GM23338 (cell line): Measurements from ENCODE around the gene CALR. TPM values are rescaled to one million over a fixed set of nuclear protein-coding genes. Genes with fewer than 3 reads are reported as not detected.

Source experiments
- ATAC-seq: fragments of 200-7000 bp; cut with Tn5 transposase; 3 replicates; pipeline ENCODE4 v1.9.1; 2020
- DNase-seq: peaks from one replicate; pipeline ENCODE4 v3.0.0-alpha.2; 2015; ENCODE audit warnings: low spot score
- H2AFZ ChIP-seq: fragments of 200-600 bp; sonication (generic); 2 replicates; pipeline ENCODE4 v1.8.0; 2016; ENCODE audit warnings: antibody characterized with exemption, mild to moderate bottlenecking, moderate library complexity
- H3F3A ChIP-seq: fragments of 200-600 bp; sonication (generic); replicated peaks from 2 replicates; pipeline ENCODE4 v1.8.0; 2017; ENCODE audit warnings: antibody characterized with exemption, mixed run types, low read depth
- H3K27ac ChIP-seq: fragments of 200-600 bp; sonication (generic); 2 replicates; pipeline ENCODE4 v1.6.1; 2016; ENCODE audit warnings: low read depth
- H3K27me3 ChIP-seq: fragments of 200-600 bp; sonication (generic); 2 replicates; pipeline ENCODE4 v1.8.0; 2016; ENCODE audit warnings: mild to moderate bottlenecking, mixed run types, moderate library complexity; ENCODE audit not compliant: insufficient read depth
- H3K36me3 ChIP-seq: fragments of 200-600 bp; sonication (generic); 2 replicates; pipeline ENCODE4 v1.8.0; 2016; ENCODE audit warnings: mild to moderate bottlenecking; ENCODE audit not compliant: insufficient read depth
- H3K4me1 ChIP-seq: fragments of 200-600 bp; sonication (generic); 2 replicates; pipeline ENCODE4 v1.8.0; 2016; ENCODE audit warnings: mild to moderate bottlenecking, moderate library complexity; ENCODE audit not compliant: insufficient read depth
- H3K4me2 ChIP-seq: fragments of 200-600 bp; sonication (generic); 2 replicates; pipeline ENCODE4 v1.7.1; 2017; ENCODE audit warnings: mixed run types
- H3K4me3 ChIP-seq: fragments of 200-600 bp; sonication (generic); 2 replicates; pipeline ENCODE4 v1.6.1; 2016; ENCODE audit warnings: mixed run types
- H3K79me2 ChIP-seq: fragments of 200-600 bp; sonication (generic); replicated peaks from 2 replicates; pipeline ENCODE4 v1.8.0; 2017; ENCODE audit warnings: mild to moderate bottlenecking; ENCODE audit not compliant: insufficient read depth
- H3K9me2 ChIP-seq: fragments of 200-600 bp; sonication (generic); 2 replicates; pipeline ENCODE4 v1.8.0; 2017; ENCODE audit not compliant: insufficient read depth
- H4K20me1 ChIP-seq: fragments of 200-600 bp; sonication (generic); replicated peaks from 2 replicates; pipeline ENCODE4 v1.8.0; 2017; ENCODE audit warnings: mild to moderate bottlenecking; ENCODE audit not compliant: insufficient read depth
- H3K27ac Mint-ChIP-seq: 2 replicates; pipeline ENCODE4 v1.8.0; 2020; ENCODE audit warnings: inconsistent platforms, mild to moderate bottlenecking, moderate library complexity, mixed read lengths
- H3K27me3 Mint-ChIP-seq: 3 replicates; pipeline ENCODE4 v1.8.0; 2022; ENCODE audit warnings: low read depth, mild to moderate bottlenecking, moderate library complexity, mixed read lengths, inconsistent platforms; ENCODE audit not compliant: insufficient read depth, poor library complexity
- H3K36me3 Mint-ChIP-seq: 3 replicates; pipeline ENCODE4 v1.8.0; 2021; ENCODE audit warnings: low read depth, mild to moderate bottlenecking, inconsistent platforms, moderate library complexity, mixed read lengths
- H3K4me1 Mint-ChIP-seq: 3 replicates; pipeline ENCODE4 v1.8.0; 2020; ENCODE audit warnings: mild to moderate bottlenecking, inconsistent platforms, mixed read lengths
- H3K4me3 Mint-ChIP-seq: 3 replicates; pipeline ENCODE4 v1.8.0; 2021; ENCODE audit warnings: moderate library complexity, mild to moderate bottlenecking, inconsistent platforms, mixed read lengths
- H3K9me3 Mint-ChIP-seq: 3 replicates; pipeline ENCODE4 v1.8.0; 2020; ENCODE audit warnings: moderate library complexity, mild to moderate bottlenecking, inconsistent platforms, mixed read lengths
- EZH2 ChIP-seq: fragments of 200-600 bp; sonication (generic); IDR thresholded peaks from one replicate; pipeline ENCODE4 v1.8.0; 2017; ENCODE audit warnings: antibody characterized with exemption, mild to moderate bottlenecking, low read depth; ENCODE audit not compliant: unreplicated experiment
- JUNB ChIP-seq: IDR thresholded peaks from one replicate; pipeline ENCODE4 v1.6.1; 2016; ENCODE audit warnings: antibody characterized with exemption; ENCODE audit not compliant: unreplicated experiment
- NANOG ChIP-seq: IDR thresholded peaks from 2 replicates; pipeline ENCODE4 v1.6.1; 2016; ENCODE audit warnings: antibody characterized with exemption, borderline replicate concordance
- POLR2AphosphoS5 ChIP-seq: IDR thresholded peaks from 2 replicates; pipeline ENCODE4 v1.6.1; 2016; ENCODE audit warnings: antibody characterized with exemption, low read depth
- ZNF114 ChIP-seq: fragments of 250-450 bp; sonication (Bioruptor Pico); IDR thresholded peaks from 2 replicates; pipeline ENCODE4 v1.5.0; 2020; ENCODE audit warnings: mild to moderate bottlenecking, moderate library complexity
- ZNF462 ChIP-seq: fragments of 250-450 bp; sonication (Bioruptor Pico); IDR thresholded peaks from 2 replicates; pipeline ENCODE4 v1.5.0; 2020; ENCODE audit warnings: mild to moderate bottlenecking, moderate library complexity
- polyA plus RNA-seq: library from polyadenylated mRNA; unstranded; fragments of >200 nt; fragmentation: Nextera tagmentation; extraction: Ambion mirVana; gene quantifications from 2 replicates; pipeline ENCODE4 v1.2.1, GENCODE V29; 2016
- total RNA-seq: library from RNA; depleted of rRNA; stranded (reverse); fragments of >200 nt; shearing (Covaris generic); gene quantifications from 2 replicates; pipeline ENCODE4 v1.2.3, GENCODE V29; 2014
- TF ChIP-seq, protein P1 (sequence below): IDR thresholded peaks from 2 replicates; pipeline ENCODE4 v1.6.1; 2016; ENCODE audit warnings: antibody characterized with exemption

The CALR gene
- total and polyA plus RNA-seq, 2 experiments from 2014 or later = 760 to 1,131 TPM

- Mint-ChIP-seq H3K36me3 (peaks cover 35% of the 10 kb centered on the region), H3K9me3 (peaks cover 11% of the 10 kb centered on the region; the same call in 2 of the 3 replicates), H3K4me1 (peaks cover 12% of the 10 kb centered on the region), H3K27me3 (peaks cover 38% of the 10 kb centered on the region), H3K27ac (no peak overlapping the region), H3K4me3 (0 out of 3 replicates have a peak overlapping the region, but pooled peaks have one; percentile 39)
- H3K79me2 ChIP-seq = no peaks in the 10 kb centered on the region
- no peak overlapping the region for H3K4me3 ChIP-seq
- peaks cover 6% of the 10 kb centered on the region; the same call in 1 of the 2 replicates for H4K20me1 ChIP-seq
- no peak for TF ChIP-seq JUNB
- TF ChIP-seq ZNF462 (CRISPR knock-in tag) = no peak
- no peak for TF ChIP-seq NANOG
- TF ChIP-seq, protein P1, sequence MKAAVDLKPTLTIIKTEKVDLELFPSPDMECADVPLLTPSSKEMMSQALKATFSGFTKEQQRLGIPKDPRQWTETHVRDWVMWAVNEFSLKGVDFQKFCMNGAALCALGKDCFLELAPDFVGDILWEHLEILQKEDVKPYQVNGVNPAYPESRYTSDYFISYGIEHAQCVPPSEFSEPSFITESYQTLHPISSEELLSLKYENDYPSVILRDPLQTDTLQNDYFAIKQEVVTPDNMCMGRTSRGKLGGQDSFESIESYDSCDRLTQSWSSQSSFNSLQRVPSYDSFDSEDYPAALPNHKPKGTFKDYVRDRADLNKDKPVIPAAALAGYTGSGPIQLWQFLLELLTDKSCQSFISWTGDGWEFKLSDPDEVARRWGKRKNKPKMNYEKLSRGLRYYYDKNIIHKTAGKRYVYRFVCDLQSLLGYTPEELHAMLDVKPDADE = no peak
- TF ChIP-seq POLR2AphosphoS5 = no peak
- no peak for TF ChIP-seq EZH2
- no peak for TF ChIP-seq ZNF114 (CRISPR knock-in tag)
- H3K27me3 ChIP-seq = peaks cover 13% of the 10 kb centered on the region
- H3F3A ChIP-seq = peaks cover 19% of the 10 kb centered on the region
- H3K36me3 ChIP-seq = no peaks in the 10 kb centered on the region
- H3K9me2 ChIP-seq = no peaks in the 10 kb centered on the region; the same call in 1 of the 2 replicates
- no peak overlapping the region for H3K4me2 ChIP-seq
- no peak overlapping the region for H3K27ac ChIP-seq
- peaks cover 8% of the 10 kb centered on the region for H3K4me1 ChIP-seq
- no peak for DNase-seq
- ATAC-seq = no peak
- H2AFZ ChIP-seq = no peak overlapping the region
Measured at GRCh38 chr19:12918253-12918652, 20.2 kb upstream of the CALR start.
